ENCODE results near the gene CEP128. TPM values are rescaled to one million over a fixed set of nuclear protein-coding genes. Genes with fewer than 3 reads are reported as not detected.

The CEP128 gene
- total RNA-seq, 1 experiment from 2014 or later = 16.4 TPM

DNA sequence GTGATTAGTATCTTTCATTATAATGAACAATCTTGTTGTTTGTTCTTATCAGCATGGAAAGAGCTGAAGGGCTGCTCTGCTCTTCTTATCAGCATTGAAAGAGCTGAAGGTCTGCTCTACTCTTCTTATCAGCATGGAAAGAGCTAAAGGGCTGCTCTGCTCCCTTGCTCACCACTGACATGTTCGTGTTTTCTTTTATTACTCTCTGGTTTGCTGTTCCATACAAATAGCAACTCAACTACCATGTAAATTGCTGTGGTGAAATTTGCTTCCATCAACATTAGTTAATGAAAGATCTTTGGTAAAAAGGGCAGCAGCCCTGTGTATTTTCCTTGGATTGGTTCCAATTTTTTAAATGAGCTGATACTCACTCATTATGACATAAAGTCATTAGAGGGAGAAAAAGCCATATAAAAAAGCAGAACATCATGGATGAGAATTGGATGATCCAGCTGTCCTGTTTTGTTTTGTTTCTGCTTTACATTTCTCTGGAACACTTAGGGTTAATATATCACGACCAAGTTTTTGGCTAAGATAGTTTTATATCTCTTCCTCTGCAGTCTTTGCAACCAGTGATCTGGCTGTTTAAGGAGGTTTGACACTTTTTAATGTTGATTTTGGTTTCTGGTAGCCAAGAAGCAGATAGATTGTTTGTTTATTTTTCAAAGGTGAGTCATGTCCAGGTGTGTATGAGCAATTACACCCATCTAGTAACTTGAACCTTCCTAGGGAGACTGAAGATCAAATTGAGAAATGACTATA, 356.6 kb downstream of the CEP128 start:
- no peaks in the 10 kb centered on the region for H4K20me1 ChIP-seq (ENCODE audit: insufficient read depth)
- DNase-seq (ENCODE audit: low read depth, low spot score) = peak; percentile 6
- H3K4me3 ChIP-seq (replicated peaks in 1 of 2; ENCODE audit: low read depth in 1 of 2, low read length in 2 of 2) = no peak overlapping the region
- no peak overlapping the region for H3K27ac ChIP-seq (ENCODE audit: low read depth, low read length)
- peaks cover 9 to 11% of the 10 kb centered on the region in 2 experiments for H3K4me1 ChIP-seq (ENCODE audit: control insufficient read depth in 1 of 2, insufficient read depth in 2 of 2, low read length in 2 of 2)
- intact Hi-C loops (cut with micrococcal nuclease) = loop anchor here (5.0 kb wide), 1 partner anchor 373 kb away; the partner anchor contains the start of gene DIO2
- H3K9me3 ChIP-seq (ENCODE audit: control insufficient read depth in 1 of 2, insufficient read depth in 1 of 2, low read depth in 1 of 2, low read length in 2 of 2) = no peaks in the 10 kb centered on the region
- CTCF ChIA-PET = interaction anchor here (0.5 kb wide), 1 partner anchor 12 kb away, joined by 3 read pairs; no protein-coding TSS in a partner anchor
- no peaks in the 10 kb centered on the region for H3K27me3 ChIP-seq (ENCODE audit: insufficient read depth, low read length)
- ATAC-seq = 0 out of 2 replicates have a peak, but pooled peaks have one; percentile 46
- H3K4me2 ChIP-seq (ENCODE audit: low read length) = peak overlapping the region; percentile 34
- H3K9me2 ChIP-seq (ENCODE audit: insufficient read depth) = 0 out of 2 replicates have a peak, but pooled peaks cover 2% of the 10 kb centered on the region
- H2AFZ ChIP-seq (ENCODE audit: low read depth, low read length, poor library complexity, severe bottlenecking) = no peak overlapping the region
- RAD21 ChIA-PET (ENCODE audit: low non-redundant PET in 1 of 2, low total read pairs in 2 of 2, uncharacterized antibody in 2 of 2, unreplicated experiment in 2 of 2) = no interaction called here
- no TSS peak for BruUV-seq (replicated peaks)
- TF ChIP-seq, protein P1, sequence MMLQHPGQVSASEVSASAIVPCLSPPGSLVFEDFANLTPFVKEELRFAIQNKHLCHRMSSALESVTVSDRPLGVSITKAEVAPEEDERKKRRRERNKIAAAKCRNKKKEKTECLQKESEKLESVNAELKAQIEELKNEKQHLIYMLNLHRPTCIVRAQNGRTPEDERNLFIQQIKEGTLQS (IDR thresholded peaks at IDR 0.05) = no peak
- TF ChIP-seq FOSL1 (IDR thresholded peaks at IDR 0.05; ENCODE audit: low read depth) (peak; percentile 62), JUND (IDR thresholded peaks at IDR 0.05) (peak; percentile 46), CEBPB (IDR thresholded peaks at IDR 0.05; ENCODE audit: low read depth) (0 out of 2 replicates have a peak, but pooled peaks have one; percentile 20)
- no peaks in the 10 kb centered on the region for H3K36me3 ChIP-seq (ENCODE audit: control insufficient read depth in 1 of 2, insufficient read depth in 2 of 2, low read length in 2 of 2)
- H3K9ac ChIP-seq (ENCODE audit: low read length) = no peak overlapping the region
- POLR2A ChIA-PET = no interaction called here
- H3K79me2 ChIP-seq (ENCODE audit: insufficient read depth, low read length) = no peaks in the 10 kb centered on the region

GRCh38 chr14:80577599-80577998, 363.9 kb downstream of the CEP128 start:
- H3K9ac ChIP-seq (ENCODE audit: low read length) = no peak overlapping the region
- no peaks in the 10 kb centered on the region for H3K9me3 ChIP-seq (ENCODE audit: control insufficient read depth in 1 of 2, insufficient read depth in 1 of 2, low read depth in 1 of 2, low read length in 2 of 2)
- H3K36me3 ChIP-seq (ENCODE audit: control insufficient read depth in 1 of 2, insufficient read depth in 2 of 2, low read length in 2 of 2) = no peaks in the 10 kb centered on the region
- no peak for TF ChIP-seq CEBPB (IDR thresholded peaks at IDR 0.05; ENCODE audit: low read depth)
- TF ChIP-seq EGR1 (IDR thresholded peaks at IDR 0.05; ENCODE audit: low read depth) = no peak
- no peak for TF ChIP-seq SRF (IDR thresholded peaks at IDR 0.05; ENCODE audit: low read depth)
- TF ChIP-seq MAX (IDR thresholded peaks at IDR 0.05) = no peak
- no peak for TF ChIP-seq ZFX (IDR thresholded peaks at IDR 0.05)
- no peak for TF ChIP-seq EZH2 (IDR thresholded peaks at IDR 0.05)
- TF ChIP-seq ZBTB33 (IDR thresholded peaks at IDR 0.05; ENCODE audit: extremely low read depth, insufficient replicate concordance, low read length) = no peak
- TF ChIP-seq CBX3 (IDR thresholded peaks at IDR 0.05; ENCODE audit: low read depth) = no peak
- no peak for TF ChIP-seq JUND (IDR thresholded peaks at IDR 0.05)
- no peak for TF ChIP-seq CTCF (IDR thresholded peaks at IDR 0.05 in 2 of 3, conservative IDR thresholded peaks at IDR 0.05 in 1 of 3; ENCODE audit: borderline replicate concordance in 1 of 3, insufficient read depth in 1 of 3, low read depth in 2 of 3, low read length in 2 of 3)
- no peak for TF ChIP-seq FOSL1 (IDR thresholded peaks at IDR 0.05; ENCODE audit: low read depth)
- TF ChIP-seq TCF7L2 (IDR thresholded peaks at IDR 0.05; ENCODE audit: borderline replicate concordance, extremely low read depth, insufficient read depth, insufficient read length) = no peak
- H3K27me3 ChIP-seq (ENCODE audit: insufficient read depth, low read length) = no peaks in the 10 kb centered on the region
- H3K4me2 ChIP-seq (ENCODE audit: low read length) = no peak overlapping the region
- intact Hi-C loops (cut with micrococcal nuclease) = no loop called here
- DNase-seq (ENCODE audit: low read depth, low spot score) (no peak), ATAC-seq (no peak)
- H3K27ac ChIP-seq (ENCODE audit: low read depth, low read length) = no peak overlapping the region
- no peaks in the 10 kb centered on the region for H3K4me1 ChIP-seq (ENCODE audit: control insufficient read depth in 1 of 2, insufficient read depth in 2 of 2, low read length in 2 of 2)
- H4K20me1 ChIP-seq (ENCODE audit: insufficient read depth) = no peaks in the 10 kb centered on the region
- 0 out of 2 replicates have a peak, but pooled peaks cover 3% of the 10 kb centered on the region for H3K9me2 ChIP-seq (ENCODE audit: insufficient read depth)
- no peak overlapping the region for H3K4me3 ChIP-seq (replicated peaks in 1 of 2; ENCODE audit: low read depth in 1 of 2, low read length in 2 of 2)
- no TSS peak for BruUV-seq (replicated peaks)
- ChIA-PET POLR2A (no interaction called here), CTCF (no interaction called here), RAD21 (ENCODE audit: low non-redundant PET in 1 of 2, low total read pairs in 2 of 2, uncharacterized antibody in 2 of 2, unreplicated experiment in 2 of 2) (no interaction called here)
- no peak overlapping the region for H2AFZ ChIP-seq (ENCODE audit: low read depth, low read length, poor library complexity, severe bottlenecking)
- H3K79me2 ChIP-seq (ENCODE audit: insufficient read depth, low read length) = no peaks in the 10 kb centered on the region

Data from HCT116 (cell line).